Measurements from ENCODE around the gene ABHD13. TPM values are rescaled to one million over a fixed set of nuclear protein-coding genes. Genes with fewer than 3 reads are reported as not detected.
A peak's percentile ranks its signal among the peaks of the same experiment; 100 is the strongest.

The ABHD13 gene
- total RNA-seq, 1 donor from 2014 or later: 4.7 TPM

- Histone ChIP-seq H3K36me3 (ENCODE audit: control insufficient read depth, insufficient read depth, low read length) (peaks cover 3% of the 10 kb centered on the region), H3K4me3 (ENCODE audit: low read depth, low read length) (no peak overlapping the region), H3K27me3 (ENCODE audit: control insufficient read depth, insufficient read depth, low read length) (no peaks in the 10 kb centered on the region)
- FAIRE-seq (no peak), DNase-seq (ENCODE audit: low read depth) (no peak)
- no peak for TF ChIP-seq CTCF (IDR thresholded peaks at IDR 0.05; ENCODE audit: insufficient read depth, low read length, severe bottlenecking)
Observed at GRCh38 chr13:108225440-108225839, 7.2 kb downstream of the ABHD13 start.

GRCh38 chr13:108226184-108226583 lies 8.0 kb downstream of the ABHD13 start:
- Histone ChIP-seq H3K36me3 (ENCODE audit: control insufficient read depth, insufficient read depth, low read length) (peaks cover 3% of the 10 kb centered on the region), H3K4me3 (ENCODE audit: low read depth, low read length) (no peak overlapping the region), H3K27me3 (ENCODE audit: control insufficient read depth, insufficient read depth, low read length) (no peaks in the 10 kb centered on the region)
- FAIRE-seq: no peak
- no peak for TF ChIP-seq CTCF (IDR thresholded peaks at IDR 0.05; ENCODE audit: insufficient read depth, low read length, severe bottlenecking)
- peak; percentile 8 for DNase-seq (ENCODE audit: low read depth)

- peaks cover 2% of the 10 kb centered on the region for H3K36me3 ChIP-seq (ENCODE audit: control insufficient read depth, insufficient read depth, low read length)
- no peak overlapping the region for H3K4me3 ChIP-seq (ENCODE audit: low read depth, low read length)
- peak; percentile 34 for TF ChIP-seq CTCF (IDR thresholded peaks at IDR 0.05; ENCODE audit: insufficient read depth, low read length, severe bottlenecking)
- DNase-seq (ENCODE audit: low read depth): peak; percentile 44
- no peak for FAIRE-seq
- H3K27me3 ChIP-seq (ENCODE audit: control insufficient read depth, insufficient read depth, low read length): no peaks in the 10 kb centered on the region
Observed at GRCh38 chr13:108227651-108228272, 9.6 kb downstream of the ABHD13 start.

- Histone ChIP-seq H3K27me3 (ENCODE audit: control insufficient read depth, insufficient read depth, low read length) (no peaks in the 10 kb centered on the region), H3K4me3 (ENCODE audit: low read depth, low read length) (no peak overlapping the region), H3K36me3 (ENCODE audit: control insufficient read depth, insufficient read depth, low read length) (peaks cover 2% of the 10 kb centered on the region)
- no peak for TF ChIP-seq CTCF (IDR thresholded peaks at IDR 0.05; ENCODE audit: insufficient read depth, low read length, severe bottlenecking)
- DNase-seq (ENCODE audit: low read depth) (no peak), FAIRE-seq (no peak)
Observed at GRCh38 chr13:108230377-108230776, 12.2 kb downstream of the ABHD13 start.

- DNase-seq (ENCODE audit: low read depth): no peak
- TF ChIP-seq CTCF (IDR thresholded peaks at IDR 0.05; ENCODE audit: insufficient read depth, low read length, severe bottlenecking): no peak
- no peak for FAIRE-seq
- H3K27me3 ChIP-seq (ENCODE audit: control insufficient read depth, insufficient read depth, low read length): no peaks in the 10 kb centered on the region
- no peak overlapping the region for H3K4me3 ChIP-seq (ENCODE audit: low read depth, low read length)
- H3K36me3 ChIP-seq (ENCODE audit: control insufficient read depth, insufficient read depth, low read length): no peaks in the 10 kb centered on the region
Observed at GRCh38 chr13:108249150-108249549, 31.0 kb downstream of the ABHD13 start.

- no peak overlapping the region for H3K4me3 ChIP-seq (ENCODE audit: low read depth, low read length)
- H3K36me3 ChIP-seq (ENCODE audit: control insufficient read depth, insufficient read depth, low read length): no peaks in the 10 kb centered on the region
- DNase-seq (ENCODE audit: low read depth) (no peak), FAIRE-seq (no peak)
- no peak for TF ChIP-seq CTCF (IDR thresholded peaks at IDR 0.05; ENCODE audit: insufficient read depth, low read length, severe bottlenecking)
- H3K27me3 ChIP-seq (ENCODE audit: control insufficient read depth, insufficient read depth, low read length): no peaks in the 10 kb centered on the region
Observed at GRCh38 chr13:108257248-108257647, 39.1 kb downstream of the ABHD13 start.
